Measurements from ENCODE around the gene NEK7.
"Not testable (repeated sequence)": the region's sequence is repeated elsewhere in the genome, so short reads cannot be mapped to it uniquely, and the experiment has no call there.

The NEK7 gene

GRCh38 chr1:198156745-198157240 lies at the start of gene NEK7:
Gene NEK7, plus strand, starts transcription at chr1:198156998. Its CDS starts 75,583 bp downstream, at chr1:198232581.
- DNase-seq = peak; percentile 89

- DNase-seq = no peak
These were observed 49.7 kb upstream of the NEK7 start for GRCh38 chr1:198107091-198107501.

GRCh38 chr1:198108636-198109370 lies 48.0 kb upstream of the NEK7 start:
- no peak for DNase-seq

- no peak for DNase-seq
These were observed 47.5 kb upstream of the NEK7 start for GRCh38 chr1:198109371-198109715.

- DNase-seq = no peak
These were observed 43.5 kb upstream of the NEK7 start for GRCh38 chr1:198113342-198113750.

- no peak for DNase-seq
These were observed 40.7 kb upstream of the NEK7 start for GRCh38 chr1:198116069-198116468.

- no peak for DNase-seq
These were observed 40.3 kb upstream of the NEK7 start for GRCh38 chr1:198116469-198116868.

GRCh38 chr1:198117267-198117666 lies 39.5 kb upstream of the NEK7 start:
- DNase-seq = no peak

GRCh38 chr1:198118134-198118533 lies 38.7 kb upstream of the NEK7 start:
- DNase-seq = no peak

- no peak for DNase-seq
These were observed 36.9 kb upstream of the NEK7 start for GRCh38 chr1:198119906-198120305.

- no peak for DNase-seq
These were observed 35.6 kb upstream of the NEK7 start for GRCh38 chr1:198121056-198121826.

- DNase-seq = no peak
These were observed 34.1 kb upstream of the NEK7 start for GRCh38 chr1:198122693-198123092.

GRCh38 chr1:198123133-198123532 lies 33.7 kb upstream of the NEK7 start:
- DNase-seq = no peak

- DNase-seq = no peak
These were observed 32.1 kb upstream of the NEK7 start for GRCh38 chr1:198124673-198125072.

GRCh38 chr1:198125995-198126735 lies 30.6 kb upstream of the NEK7 start:
- DNase-seq = no peak

- DNase-seq = no peak
These were observed 28.3 kb upstream of the NEK7 start for GRCh38 chr1:198128533-198128932.

- DNase-seq = not testable (repeated sequence)
These were observed 26.7 kb upstream of the NEK7 start for GRCh38 chr1:198130053-198130452.

- DNase-seq = no peak
These were observed 24.6 kb upstream of the NEK7 start for GRCh38 chr1:198132060-198132781.

- no peak for DNase-seq
These were observed 22.5 kb upstream of the NEK7 start for GRCh38 chr1:198134252-198134651.

GRCh38 chr1:198135366-198135765 lies 21.4 kb upstream of the NEK7 start:
- no peak for DNase-seq

- no peak for DNase-seq
These were observed 15.0 kb upstream of the NEK7 start for GRCh38 chr1:198141668-198142351.

- no peak for DNase-seq
These were observed 13.0 kb upstream of the NEK7 start for GRCh38 chr1:198143797-198144196.

Data from activated effector memory CD4-positive, alpha-beta T cell treated with anti-CD3 and anti-CD28 coated beads, Interleukin-2, amount 50 U/mL, for 16 hours (primary cell).